Suprapubic skin (tissue), 3 donors: ENCODE results near the gene PFAS.

ENCODE experiments used
- POLR2A ChIP-seq, 2 donors: fragments of 450-650 bp; IDR thresholded peaks; one replicate each; pipeline ENCODE4 v1.6.1; 2017; ENCODE audit warnings: antibody characterized with exemption in 2 of 2, mild to moderate bottlenecking in 2 of 2, moderate library complexity in 2 of 2
- TF ChIP-seq, protein P1 (sequence below), 2 donors: fragments of 200-600 bp in 1 of 2; fragments of 450-650 bp in 1 of 2; sonication (generic) in 1 of 2; IDR thresholded peaks; one replicate each; pipeline ENCODE4 v1.5.1; 2016 to 2019; ENCODE audit warnings: antibody characterized with exemption in 2 of 2, mild to moderate bottlenecking in 1 of 2, moderate library complexity in 1 of 2

DNA sequence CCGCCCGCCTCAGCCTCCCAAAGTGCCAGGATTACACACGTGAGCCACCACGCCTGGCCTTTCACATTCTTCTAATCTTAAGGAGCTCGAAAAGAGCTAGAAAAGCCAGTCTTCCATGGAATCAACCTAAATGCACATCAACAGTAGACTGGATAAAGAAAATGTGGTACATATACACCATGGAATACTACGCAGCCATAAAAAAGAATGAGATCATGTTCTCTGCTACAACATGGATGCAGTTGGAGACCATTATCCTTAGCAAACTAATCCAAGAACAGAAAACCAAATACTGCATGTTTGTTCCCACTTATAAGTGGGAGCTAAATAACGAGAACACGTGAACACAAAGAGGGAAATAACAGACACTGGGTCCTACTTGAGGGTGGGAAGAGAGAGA lies 4.3 kb upstream of the PFAS start:
- TF ChIP-seq POLR2A (IDR thresholded peaks at IDR 0.05) = no peak
- TF ChIP-seq, protein P1, sequence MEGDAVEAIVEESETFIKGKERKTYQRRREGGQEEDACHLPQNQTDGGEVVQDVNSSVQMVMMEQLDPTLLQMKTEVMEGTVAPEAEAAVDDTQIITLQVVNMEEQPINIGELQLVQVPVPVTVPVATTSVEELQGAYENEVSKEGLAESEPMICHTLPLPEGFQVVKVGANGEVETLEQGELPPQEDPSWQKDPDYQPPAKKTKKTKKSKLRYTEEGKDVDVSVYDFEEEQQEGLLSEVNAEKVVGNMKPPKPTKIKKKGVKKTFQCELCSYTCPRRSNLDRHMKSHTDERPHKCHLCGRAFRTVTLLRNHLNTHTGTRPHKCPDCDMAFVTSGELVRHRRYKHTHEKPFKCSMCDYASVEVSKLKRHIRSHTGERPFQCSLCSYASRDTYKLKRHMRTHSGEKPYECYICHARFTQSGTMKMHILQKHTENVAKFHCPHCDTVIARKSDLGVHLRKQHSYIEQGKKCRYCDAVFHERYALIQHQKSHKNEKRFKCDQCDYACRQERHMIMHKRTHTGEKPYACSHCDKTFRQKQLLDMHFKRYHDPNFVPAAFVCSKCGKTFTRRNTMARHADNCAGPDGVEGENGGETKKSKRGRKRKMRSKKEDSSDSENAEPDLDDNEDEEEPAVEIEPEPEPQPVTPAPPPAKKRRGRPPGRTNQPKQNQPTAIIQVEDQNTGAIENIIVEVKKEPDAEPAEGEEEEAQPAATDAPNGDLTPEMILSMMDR (IDR thresholded peaks at IDR 0.05) = no peak
